ENCODE measurements around the gene ADGB. TPM values are rescaled to one million over a fixed set of nuclear protein-coding genes. Genes with fewer than 3 reads are reported as not detected.
"Not testable (repeated sequence)": the region's sequence is repeated elsewhere in the genome, so short reads cannot be mapped to it uniquely, and the experiment has no call there.

The ADGB gene
- not detected for total RNA-seq (2021; fragmentation: NEBNext Ultra II Directional; extraction: Animal tissue kit (Norgen Biotek cat#: 25700))
- long read RNA-seq = 0 reads

DNA sequence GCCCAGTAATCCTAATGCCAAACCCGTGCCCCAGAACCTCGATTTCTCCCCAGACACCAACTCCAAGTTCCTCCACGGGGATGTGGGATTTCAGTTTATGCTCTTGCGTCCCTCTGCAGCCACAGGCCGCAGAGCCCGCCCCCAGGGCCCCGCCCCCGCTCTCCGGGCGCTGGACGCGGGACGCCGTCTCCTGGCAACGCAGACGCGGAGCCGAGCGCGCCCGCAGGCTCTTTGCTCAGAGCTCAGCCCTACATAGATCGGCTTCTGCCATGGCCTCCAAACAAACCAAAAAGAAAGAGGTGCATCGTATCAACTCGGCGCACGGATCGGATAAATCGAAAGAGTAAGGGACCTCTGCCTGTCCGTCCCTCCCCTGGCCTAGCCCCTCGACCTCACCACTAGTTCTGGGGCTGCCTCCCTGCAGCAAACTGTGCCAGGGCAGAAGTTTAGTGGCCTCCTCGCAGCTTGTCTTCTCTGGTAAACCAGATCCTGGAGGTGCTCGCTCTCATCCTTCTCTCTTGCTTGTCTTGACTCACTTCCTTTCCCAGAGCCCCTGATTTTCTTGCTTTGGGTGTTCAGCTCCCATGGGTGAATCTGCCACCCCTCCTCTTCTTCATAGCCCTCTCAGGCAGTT is at the start of gene ADGB:
TSS of gene ADGB (plus strand) at position 201 of the 634 bp plus-strand sequence. CDS start at position 270, 69 bp downstream.
- TF ChIP-seq CTCF (IDR thresholded peaks at IDR 0.05) = no peak
- peak within 1 kb of the TSS; percentile 87 for H3K4me3 Mint-ChIP-seq
- H3K36me3 Mint-ChIP-seq (ENCODE audit: low read depth) = no peaks in the 10 kb centered on the region
- no peaks in the 10 kb centered on the region for H3K9me3 Mint-ChIP-seq
- peak within 1 kb of the TSS; percentile 47 for H3K27ac Mint-ChIP-seq
- DNase-seq = peak; percentile 37
- peaks cover 10% of the 10 kb centered on the region; the same call in 1 of the 2 replicates for H3K27me3 Mint-ChIP-seq (ENCODE audit: insufficient read depth)
- H3K4me1 Mint-ChIP-seq (ENCODE audit: low read depth) = peaks cover 13% of the 10 kb centered on the region

DNA sequence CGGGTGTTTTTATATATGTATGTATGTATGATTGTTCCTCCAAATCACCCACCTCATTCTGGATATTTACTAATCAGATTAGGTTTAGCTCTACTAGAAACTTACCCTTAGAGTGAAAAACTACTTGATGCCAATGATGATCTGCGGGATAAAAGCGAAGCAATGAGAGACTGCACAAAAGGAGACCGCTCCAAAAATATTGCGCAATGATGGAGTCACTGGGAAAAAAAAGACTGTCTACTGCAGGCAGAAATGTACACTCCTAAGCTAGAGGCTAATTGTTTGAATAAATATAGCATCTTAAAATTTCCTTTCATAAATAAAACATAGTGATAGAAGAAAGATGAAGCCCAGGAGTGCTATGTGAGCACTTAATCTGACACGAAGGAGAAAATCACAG is 47.9 kb upstream of the ADGB start:
- no peak for DNase-seq
- H3K4me1 Mint-ChIP-seq (ENCODE audit: low read depth) = peaks cover 68% of the 10 kb centered on the region
- H3K9me3 Mint-ChIP-seq = no peaks in the 10 kb centered on the region

GRCh38 chr6:146551545-146551944 is 47.2 kb upstream of the ADGB start:
- peak overlapping the region; percentile 68 for H3K4me3 Mint-ChIP-seq
- peaks cover 44% of the 10 kb centered on the region for H3K36me3 Mint-ChIP-seq (ENCODE audit: low read depth)
- DNase-seq = no peak
- H3K27ac Mint-ChIP-seq = peak overlapping the region; percentile 66
- no peaks in the 10 kb centered on the region for H3K9me3 Mint-ChIP-seq
- peaks cover 62% of the 10 kb centered on the region for H3K4me1 Mint-ChIP-seq (ENCODE audit: low read depth)
- no peak for TF ChIP-seq CTCF (IDR thresholded peaks at IDR 0.05)
- no peaks in the 10 kb centered on the region for H3K27me3 Mint-ChIP-seq (ENCODE audit: insufficient read depth)

More for the DNA sequence above, 47.9 kb upstream of the ADGB start:
- Mint-ChIP-seq H3K36me3 (ENCODE audit: low read depth) (peaks cover 44% of the 10 kb centered on the region), H3K27me3 (ENCODE audit: insufficient read depth) (no peaks in the 10 kb centered on the region), H3K4me3 (peak overlapping the region; percentile 68), H3K27ac (peak overlapping the region; percentile 66)
- no peak for TF ChIP-seq CTCF (IDR thresholded peaks at IDR 0.05)

- no peak overlapping the region for H3K4me3 Mint-ChIP-seq
- H3K27ac Mint-ChIP-seq = peak overlapping the region; percentile 6; the same call in 1 of the 2 replicates
- no peak for TF ChIP-seq CTCF (IDR thresholded peaks at IDR 0.05)
- no peak for DNase-seq
- H3K4me1 Mint-ChIP-seq (ENCODE audit: low read depth) = peaks cover 42% of the 10 kb centered on the region
- no peaks in the 10 kb centered on the region for H3K9me3 Mint-ChIP-seq
- H3K36me3 Mint-ChIP-seq (ENCODE audit: low read depth) = peaks cover 44% of the 10 kb centered on the region
- H3K27me3 Mint-ChIP-seq (ENCODE audit: insufficient read depth) = no peaks in the 10 kb centered on the region
Observed at GRCh38 chr6:146553377-146554135, 45.2 kb upstream of the ADGB start.

- H3K9me3 Mint-ChIP-seq = no peaks in the 10 kb centered on the region
- no peaks in the 10 kb centered on the region for H3K4me1 Mint-ChIP-seq (ENCODE audit: low read depth)
- no peaks in the 10 kb centered on the region for H3K27me3 Mint-ChIP-seq (ENCODE audit: insufficient read depth)
- H3K36me3 Mint-ChIP-seq (ENCODE audit: low read depth) = no peaks in the 10 kb centered on the region; the same call in 1 of the 2 replicates
- no peak overlapping the region for H3K27ac Mint-ChIP-seq
- TF ChIP-seq CTCF (IDR thresholded peaks at IDR 0.05) = no peak
- DNase-seq = no peak
- no peak overlapping the region for H3K4me3 Mint-ChIP-seq
Observed at GRCh38 chr6:146560607-146561006, 38.2 kb upstream of the ADGB start.

- DNase-seq; H3K27me3 Mint-ChIP-seq (ENCODE audit: insufficient read depth); H3K27ac Mint-ChIP-seq; H3K36me3 Mint-ChIP-seq (ENCODE audit: low read depth); H3K4me1 Mint-ChIP-seq (ENCODE audit: low read depth); H3K4me3 Mint-ChIP-seq; H3K9me3 Mint-ChIP-seq: not testable (repeated sequence)
Observed at GRCh38 chr6:146566661-146567060, 32.1 kb upstream of the ADGB start.

DNA sequence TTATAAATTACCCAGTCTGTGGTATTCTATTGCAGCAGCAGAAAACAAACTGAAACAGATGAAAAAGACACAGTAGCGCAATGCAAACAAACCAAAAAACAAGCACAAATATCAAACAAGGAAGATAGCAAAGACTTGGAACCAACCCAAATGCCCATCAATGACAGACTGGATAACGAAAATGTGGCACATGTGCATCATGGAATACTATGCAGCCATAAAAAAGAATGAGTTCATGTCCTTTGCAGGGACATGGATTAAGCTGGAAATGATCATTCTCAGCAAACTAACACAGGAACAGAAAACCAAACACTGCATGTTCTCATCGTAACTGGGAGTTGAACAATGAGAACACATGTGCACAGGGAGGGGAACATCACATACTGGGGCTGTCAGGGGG is 30.2 kb upstream of the ADGB start:
- not testable (repeated sequence) for H3K9me3 Mint-ChIP-seq

More for the DNA sequence above, 30.2 kb upstream of the ADGB start:
- not testable (repeated sequence) for H3K27ac Mint-ChIP-seq; DNase-seq; H3K4me3 Mint-ChIP-seq; H3K4me1 Mint-ChIP-seq (ENCODE audit: low read depth); H3K36me3 Mint-ChIP-seq (ENCODE audit: low read depth); H3K27me3 Mint-ChIP-seq (ENCODE audit: insufficient read depth)
